Endothelial cell (in vitro differentiated cells): ENCODE results near the gene ZIC5. TPM values are rescaled to one million over a fixed set of nuclear protein-coding genes. Genes with fewer than 3 reads are reported as not detected.

Experiments used
- DNase-seq: peaks from one replicate; pipeline ENCODE4 v3.0.0; 2021; ENCODE audit warnings: low spot score
- H3K27ac Mint-ChIP-seq: one replicate; pipeline ENCODE4 v1.8.0; 2021; ENCODE audit warnings: mixed read lengths, inconsistent platforms; ENCODE audit not compliant: unreplicated experiment
- H3K27me3 Mint-ChIP-seq: one replicate; pipeline ENCODE4 v1.8.0; 2021; ENCODE audit warnings: mild to moderate bottlenecking, moderate library complexity, mixed read lengths, inconsistent platforms; ENCODE audit not compliant: unreplicated experiment
- H3K36me3 Mint-ChIP-seq: one replicate; pipeline ENCODE4 v1.8.0; 2021; ENCODE audit warnings: mild to moderate bottlenecking, low read depth, mixed read lengths, inconsistent platforms; ENCODE audit not compliant: unreplicated experiment
- H3K4me1 Mint-ChIP-seq: one replicate; pipeline ENCODE4 v1.8.0; 2021; ENCODE audit warnings: mild to moderate bottlenecking, mixed read lengths, inconsistent platforms; ENCODE audit not compliant: unreplicated experiment
- H3K4me3 Mint-ChIP-seq: one replicate; pipeline ENCODE4 v1.8.0; 2021; ENCODE audit warnings: mild to moderate bottlenecking, mixed read lengths, inconsistent platforms; ENCODE audit not compliant: unreplicated experiment
- H3K9me3 Mint-ChIP-seq: one replicate; pipeline ENCODE4 v1.8.0; 2021; ENCODE audit warnings: mixed read lengths, inconsistent platforms; ENCODE audit not compliant: unreplicated experiment
- CTCF ChIP-seq: fragments of 200-600 bp; sonication (generic); IDR thresholded peaks from one replicate; pipeline ENCODE4 v1.5.0; 2021; ENCODE audit warnings: antibody characterized with exemption; ENCODE audit not compliant: unreplicated experiment
- total RNA-seq: library from RNA; stranded (reverse); fragmentation: NEBNext Ultra II Directional; extraction: Animal tissue kit (Norgen Biotek cat#: 25700); gene quantifications from one replicate; pipeline ENCODE4 v1.2.1, GENCODE V29; 2021; ENCODE audit not compliant: unreplicated experiment

ZIC5 gene
- total RNA-seq, 1 donor from 2014 or later = 0.10 TPM

- no peaks in the 10 kb centered on the region for H3K36me3 Mint-ChIP-seq
- peak overlapping the region; percentile 33 for H3K4me3 Mint-ChIP-seq
- H3K27me3 Mint-ChIP-seq = peaks cover 34% of the 10 kb centered on the region
- H3K9me3 Mint-ChIP-seq = no peaks in the 10 kb centered on the region
- no peak for TF ChIP-seq CTCF
- no peak for DNase-seq
- no peak overlapping the region for H3K27ac Mint-ChIP-seq
- peaks cover 20% of the 10 kb centered on the region for H3K4me1 Mint-ChIP-seq
These were observed 694 bp upstream of the ZIC5 start for GRCh38 chr13:99972190-99972731.

- H3K27ac Mint-ChIP-seq = no peak overlapping the region
- no peaks in the 10 kb centered on the region for H3K36me3 Mint-ChIP-seq
- H3K4me3 Mint-ChIP-seq = peak overlapping the region; percentile 76
- TF ChIP-seq CTCF = no peak
- peaks cover 26% of the 10 kb centered on the region for H3K4me1 Mint-ChIP-seq
- H3K27me3 Mint-ChIP-seq = peaks cover 32% of the 10 kb centered on the region
- H3K9me3 Mint-ChIP-seq = no peaks in the 10 kb centered on the region
- DNase-seq = peak; percentile 26
These were observed 654 bp downstream of the ZIC5 start for GRCh38 chr13:99970651-99971575.

GRCh38 chr13:99969919-99970650 lies 1.5 kb downstream of the ZIC5 start:
- DNase-seq = peak; percentile 28
- Mint-ChIP-seq H3K9me3 (no peaks in the 10 kb centered on the region), H3K36me3 (no peaks in the 10 kb centered on the region), H3K27me3 (peaks cover 32% of the 10 kb centered on the region), H3K4me1 (peaks cover 31% of the 10 kb centered on the region), H3K4me3 (peak overlapping the region; percentile 83), H3K27ac (peak overlapping the region; percentile 42)
- no peak for TF ChIP-seq CTCF

- Mint-ChIP-seq H3K27me3 (peaks cover 32% of the 10 kb centered on the region), H3K9me3 (no peaks in the 10 kb centered on the region), H3K4me3 (peak overlapping the region; percentile 92), H3K4me1 (peaks cover 30% of the 10 kb centered on the region), H3K27ac (peak overlapping the region; percentile 75), H3K36me3 (no peaks in the 10 kb centered on the region)
- DNase-seq = peak; percentile 25
- TF ChIP-seq CTCF = no peak
These were observed 2.1 kb downstream of the ZIC5 start for GRCh38 chr13:99969453-99969918.
